A549 (cell line): ENCODE results near the gene B3GALT6. TPM values are rescaled to one million over a fixed set of nuclear protein-coding genes. Genes with fewer than 3 reads are reported as not detected.

Experiments
- ATAC-seq, 2 experiments: fragments of 200-7000 bp in 1 of 2; fragments of >200 bp in 1 of 2; cut with Nextera tagmentation in 1 of 2; cut with Tn5 transposase in 1 of 2; 3 replicates each; pipeline versions ENCODE4 v1.8.0 to v1.9.1; 2018 to 2020; ENCODE audit warnings: mild to moderate bottlenecking in 1 of 2, moderate library complexity in 1 of 2
- CTCF ChIA-PET: fragments of 300-600 bp; sonication (Branson Sonifier 250); formaldehyde crosslinking; extraction: SDS; loops from one replicate; lab custom pipeline; 2021; ENCODE audit warnings: antibody characterized with exemption, inconsistent platforms; lab: Yijun Ruan, JAX
- POLR2A ChIA-PET: fragments of 350-600 bp; formaldehyde crosslinking; extraction: SDS; loops from one replicate; lab custom pipeline; 2021; ENCODE audit warnings: antibody characterized with exemption, inconsistent platforms; lab: Yijun Ruan, JAX
- DNase-seq, 2 experiments: peaks; one replicate each; pipeline versions ENCODE4 v3.0.0 to v3.0.0-alpha.2; 2011 to 2016; ENCODE audit warnings: low read depth in 1 of 2, low spot score in 1 of 2
- FAIRE-seq: peaks from 2 replicates; lab custom pipeline; 2011; peaks lifted over from hg19 to GRCh38; lab: Jason Lieb, UNC
- H3K27ac ChIP-seq, 2 experiments: fragments of >200 bp; sonication (Bioruptor Twin); formaldehyde crosslinking; 3 replicates each; pipeline ENCODE4 v1.5.1; 2016 to 2017
- H3K4me1 ChIP-seq: fragments of >200 bp; sonication (Bioruptor Twin); formaldehyde crosslinking; 3 replicates; pipeline ENCODE4 v1.6.1; 2016
- H3K4me2 ChIP-seq: fragments of >200 bp; sonication (Bioruptor Twin); formaldehyde crosslinking; 3 replicates; pipeline ENCODE4 v1.6.1; 2016
- H3K4me3 ChIP-seq: fragments of >200 bp; sonication (Bioruptor Twin); formaldehyde crosslinking; 3 replicates; pipeline ENCODE4 v1.5.1; 2016
- H3K9me3 ChIP-seq: fragments of >200 bp; sonication (Bioruptor Twin); formaldehyde crosslinking; 3 replicates; pipeline ENCODE4 v1.6.1; 2016
- BCL3 ChIP-seq: fragments of >200 bp; sonication (Bioruptor Twin); formaldehyde crosslinking; IDR thresholded peaks from 3 replicates; pipeline ENCODE4 v1.6.1; 2016
- CHD2 ChIP-seq: fragments of 150-350 bp; IDR thresholded peaks from 2 replicates; pipeline ENCODE4 v1.6.1; 2014; ENCODE audit warnings: low read length; ENCODE audit not compliant: partially characterized antibody
- CHD4 ChIP-seq: fragments of 200-600 bp; sonication (generic); IDR thresholded peaks from 2 replicates; pipeline ENCODE4 v1.6.1; 2016; ENCODE audit warnings: antibody characterized with exemption, mild to moderate bottlenecking, borderline replicate concordance
- E2F6 ChIP-seq: IDR thresholded peaks from 2 replicates; pipeline ENCODE4 v1.6.1; 2012; ENCODE audit warnings: low read depth, borderline replicate concordance
- EHF ChIP-seq: fragments of 250-450 bp; sonication (Bioruptor Pico); IDR thresholded peaks from 2 replicates; pipeline ENCODE4 v1.5.0; 2020; ENCODE audit warnings: mild to moderate bottlenecking
- EP300 ChIP-seq, 2 experiments: fragments of >200 bp; sonication (Bioruptor Twin); formaldehyde crosslinking; IDR thresholded peaks; 2 replicates in 1 of 2; 3 replicates in 1 of 2; pipeline ENCODE4 v1.6.1; 2016 to 2017
- ESRRA ChIP-seq: fragments of 150-350 bp; IDR thresholded peaks from 2 replicates; pipeline ENCODE4 v1.6.1; 2014; ENCODE audit warnings: mild to moderate bottlenecking, low read length, borderline replicate concordance
- FOSB ChIP-seq: fragments of 250-450 bp; sonication (Bioruptor Pico); IDR thresholded peaks from 2 replicates; pipeline ENCODE4 v1.5.0; 2020; ENCODE audit warnings: mild to moderate bottlenecking, moderate library complexity
- FOSL2 ChIP-seq, 2 experiments: fragments of 450-650 bp in 1 of 2; fragments of >200 bp in 1 of 2; sonication (Bioruptor Twin) in 1 of 2; formaldehyde crosslinking; IDR thresholded peaks; 2 replicates each; pipeline versions ENCODE4 v1.5.0 to v1.6.1; 2016 to 2020; ENCODE audit warnings: mild to moderate bottlenecking in 1 of 2, moderate library complexity in 1 of 2
- HEYL ChIP-seq: fragments of 250-450 bp; sonication (Bioruptor Pico); IDR thresholded peaks from 2 replicates; pipeline ENCODE4 v1.8.0; 2021; ENCODE audit warnings: mild to moderate bottlenecking, moderate library complexity
- HMGXB4 ChIP-seq: fragments of 250-450 bp; sonication (Bioruptor Pico); IDR thresholded peaks from 2 replicates; pipeline ENCODE4 v1.5.0; 2021; ENCODE audit warnings: mild to moderate bottlenecking, moderate library complexity, borderline replicate concordance
- HOXA7 ChIP-seq: fragments of 250-450 bp; sonication (Bioruptor Pico); IDR thresholded peaks from 2 replicates; pipeline ENCODE4 v1.5.0; 2020; ENCODE audit warnings: mild to moderate bottlenecking, moderate library complexity
- HOXB13 ChIP-seq: fragments of 250-450 bp; sonication (Bioruptor Pico); IDR thresholded peaks from 2 replicates; pipeline ENCODE4 v1.5.0; 2020; ENCODE audit warnings: low read depth, mild to moderate bottlenecking, moderate library complexity
- HOXB5 ChIP-seq: fragments of 250-450 bp; sonication (Bioruptor Pico); IDR thresholded peaks from 2 replicates; pipeline ENCODE4 v1.5.0; 2020; ENCODE audit warnings: mild to moderate bottlenecking, moderate library complexity
- KDM5A ChIP-seq: fragments of 200-600 bp; sonication (generic); IDR thresholded peaks from 2 replicates; pipeline ENCODE4 v1.6.1; 2016; ENCODE audit warnings: antibody characterized with exemption, mild to moderate bottlenecking
- MAFK ChIP-seq: fragments of 450-650 bp; IDR thresholded peaks from 2 replicates; pipeline ENCODE4 v1.6.1; 2014; ENCODE audit not compliant: partially characterized antibody
- NR3C1 ChIP-seq: fragments of >200 bp; sonication (Bioruptor Twin); formaldehyde crosslinking; IDR thresholded peaks from 3 replicates; pipeline ENCODE4 v1.6.1; 2017
- POLR2AphosphoS2 ChIP-seq: conservative IDR thresholded peaks from 2 replicates; pipeline ENCODE4 v1.6.1; 2012; ENCODE audit warnings: low read length, improper control_type of control experiment, inconsistent platforms
- RARB ChIP-seq: fragments of 250-450 bp; sonication (Bioruptor Pico); IDR thresholded peaks from 2 replicates; pipeline ENCODE4 v1.8.0; 2021; ENCODE audit warnings: mild to moderate bottlenecking, moderate library complexity
- RCOR1 ChIP-seq: fragments of 150-350 bp; IDR thresholded peaks from 2 replicates; pipeline ENCODE4 v1.6.1; 2014; ENCODE audit warnings: antibody characterized with exemption, low read length, low read depth
- RFX5 ChIP-seq: fragments of 450-650 bp; IDR thresholded peaks from 2 replicates; pipeline ENCODE4 v1.7.1; 2014; ENCODE audit warnings: antibody characterized with exemption, mild to moderate bottlenecking, moderate library complexity
- SMC3 ChIP-seq: fragments of >200 bp; sonication (Bioruptor Twin); formaldehyde crosslinking; IDR thresholded peaks from 3 replicates; pipeline ENCODE4 v1.6.1; 2018; ENCODE audit warnings: inconsistent platforms
- USF2 ChIP-seq: fragments of 450-650 bp; IDR thresholded peaks from 2 replicates; pipeline ENCODE4 v1.6.1; 2014; ENCODE audit warnings: antibody characterized with exemption
- ZC3H11A ChIP-seq: fragments of 450-650 bp; IDR thresholded peaks from 2 replicates; pipeline ENCODE4 v1.6.1; 2014; ENCODE audit warnings: antibody characterized with exemption, mild to moderate bottlenecking
- ZFP36 ChIP-seq: fragments of 450-650 bp; IDR thresholded peaks from 2 replicates; pipeline ENCODE4 v1.6.1; 2014; ENCODE audit warnings: borderline replicate concordance; ENCODE audit not compliant: partially characterized antibody
- WGBS: methylation state at CpG from one replicate; pipeline ENCODE4 v1.1.6; 2017; ENCODE audit errors: missing lambda C conversion rate; 5-methylcytosine and 5-hydroxymethylcytosine counted together
- polyA plus RNA-seq, 4 experiments: library from polyadenylated mRNA; depleted of rRNA in 3 of 4; stranded (reverse); fragments of >200 nt; fragmentation: RNase III in 1 of 4; extraction: RNeasy Plus Mini Kit Qiagen cat#74134 plus additional on column Dnase treatment in 1 of 4; gene quantifications; 2 replicates in 3 of 4; 3 replicates in 1 of 4; pipeline ENCODE4 v1.2.3, GENCODE V29; 2011 to 2017

Gene B3GALT6
- polyA plus RNA-seq, 2 of the 4 experiments (the other 2 are of a cell fraction): 12.5 to 12.9 TPM

GRCh38 chr1:1281533-1282321 is 49.7 kb downstream of the B3GALT6 start:
- peaks cover 8% of the 10 kb centered on the region; the same call in 2 of the 3 replicates for H3K4me1 ChIP-seq
- WGBS: 37% methylated on average over 7 of the region's 26 CpGs
- H3K9me3 ChIP-seq: no peaks in the 10 kb centered on the region
- POLR2A ChIA-PET: interaction anchor here (1.0 to 1.2 kb wide), 2 partner anchors 8 to 11 kb away, joined by 3 to 5 read pairs; partner anchors contain the start of gene UBE2J2
- TF ChIP-seq FOSL2 (IDR thresholded peaks at IDR 0.05): no peak
- peak; percentile 63 for TF ChIP-seq FOSL2 (CRISPR knock-in tag; IDR thresholded peaks at IDR 0.05)
- peak; percentile 89 for TF ChIP-seq ZFP36
- TF ChIP-seq E2F6: no peak
- no peak overlapping the region for H3K4me2 ChIP-seq
- no peak overlapping the region for H3K4me3 ChIP-seq
- FAIRE-seq (no peak), DNase-seq (peak in 1 of 2 experiments; percentile 59), ATAC-seq (peak; percentile 40 to 61)
- CTCF ChIA-PET: interaction anchor here (1.3 to 3.3 kb wide), 2 partner anchors 9 to 159 kb away, joined by 4 to 15 read pairs; no protein-coding TSS in a partner anchor
- H3K27ac ChIP-seq: peak overlapping the region in 1 of 2 experiments; percentile 10; a peak in 1 of 6 replicates

GRCh38 chr1:1282998-1283397 is 51.0 kb downstream of the B3GALT6 start:
- DNase-seq: no peak
- no peak overlapping the region for H3K4me2 ChIP-seq
- POLR2A ChIA-PET: no interaction called here
- TF ChIP-seq NR3C1 (no peak), CHD4 (no peak), ZC3H11A (no peak), ESRRA (no peak), HOXB13 (CRISPR knock-in tag) (no peak), RFX5 (no peak), RARB (CRISPR knock-in tag) (no peak), HEYL (CRISPR knock-in tag) (no peak), EHF (CRISPR knock-in tag) (no peak), BCL3 (no peak), KDM5A (no peak), EP300 (IDR thresholded peaks at IDR 0.05) (no peak), HOXA7 (CRISPR knock-in tag) (no peak), HOXB5 (CRISPR knock-in tag) (no peak), POLR2AphosphoS2 (no peak), RCOR1 (no peak), FOSB (CRISPR knock-in tag) (no peak)
- TF ChIP-seq, all 56 proteins: peak for 0
- Histone ChIP-seq H3K27ac (no peak overlapping the region), H3K4me3 (no peak overlapping the region), H3K4me1 (peaks cover 8% of the 10 kb centered on the region; the same call in 2 of the 3 replicates), H3K9me3 (no peaks in the 10 kb centered on the region)
- WGBS: 93% methylated on average over 10 of the region's 14 CpGs
- FAIRE-seq: no peak
- CTCF ChIA-PET: interaction anchor here (3.3 kb wide), 1 partner anchor 161 kb away, joined by 15 read pairs; no protein-coding TSS in a partner anchor
- no peak for ATAC-seq

- ATAC-seq (peak in 1 of 2 experiments; percentile 37; a peak in 4 of 6 replicates), DNase-seq (peak in 1 of 2 experiments; percentile 76), FAIRE-seq (no peak)
- POLR2A ChIA-PET: no interaction called here
- no peak overlapping the region for H3K4me2 ChIP-seq
- CTCF ChIA-PET: interaction anchor here (3.3 kb wide), 1 partner anchor 161 kb away, joined by 15 read pairs; no protein-coding TSS in a partner anchor
- H3K4me3 ChIP-seq: no peak overlapping the region
- H3K4me1 ChIP-seq: peaks cover 8% of the 10 kb centered on the region; the same call in 2 of the 3 replicates
- no peak overlapping the region for H3K27ac ChIP-seq
- H3K9me3 ChIP-seq: no peaks in the 10 kb centered on the region
- WGBS: 0% methylated on average over 1 of the region's 9 CpGs
- TF ChIP-seq CHD2 (no peak), KDM5A (no peak), HMGXB4 (CRISPR knock-in tag) (no peak), NR3C1 (no peak), EHF (CRISPR knock-in tag) (no peak), MAFK (no peak), RARB (CRISPR knock-in tag) (no peak), ZC3H11A (no peak), POLR2AphosphoS2 (no peak), RFX5 (no peak), SMC3 (no peak), HOXB13 (CRISPR knock-in tag) (no peak), USF2 (no peak)
Measured at GRCh38 chr1:1283821-1284220, 51.8 kb downstream of the B3GALT6 start.
